Eye (tissue), 1 donor: ENCODE results near the gene C5orf46.
"Not testable (repeated sequence)": the region's sequence is repeated elsewhere in the genome, so short reads cannot be mapped to it uniquely, and the experiment has no call there.

Experiments
- DNase-seq: peaks from one replicate; pipeline ENCODE4 v3.0.0-alpha.2; 2015

The C5orf46 gene

GRCh38 chr5:147892696-147893296 lies 13.5 kb downstream of the C5orf46 start:
- DNase-seq: no peak

- DNase-seq: no peak
These were observed 18.4 kb downstream of the C5orf46 start for GRCh38 chr5:147887930-147888329.

GRCh38 chr5:147887026-147887627 lies 19.2 kb downstream of the C5orf46 start:
- DNase-seq: peak; percentile 30

GRCh38 chr5:147882586-147883313 lies 23.6 kb downstream of the C5orf46 start:
- DNase-seq: no peak

GRCh38 chr5:147880487-147880886 lies 25.9 kb downstream of the C5orf46 start:
- no peak for DNase-seq

- no peak for DNase-seq
These were observed 26.6 kb downstream of the C5orf46 start for GRCh38 chr5:147879784-147880183.

- DNase-seq: no peak
These were observed 28.1 kb downstream of the C5orf46 start, which contains the start of gene SCGB3A2 for GRCh38 chr5:147878066-147878759. SCGB3A2 (plus strand) TSS chr5:147878711; CDS start chr5:147878804, 93 bp downstream.

- DNase-seq: no peak
These were observed 29.7 kb downstream of the C5orf46 start for GRCh38 chr5:147876626-147877025.

- DNase-seq: no peak
These were observed 30.2 kb downstream of the C5orf46 start for GRCh38 chr5:147876141-147876540.

- DNase-seq: no peak
These were observed 31.4 kb downstream of the C5orf46 start for GRCh38 chr5:147874910-147875367.

GRCh38 chr5:147874118-147874875 lies 32.0 kb downstream of the C5orf46 start:
- not testable (repeated sequence) for DNase-seq

- DNase-seq: not testable (repeated sequence)
These were observed 33.4 kb downstream of the C5orf46 start for GRCh38 chr5:147872744-147873435.

GRCh38 chr5:147871980-147872549 lies 34.3 kb downstream of the C5orf46 start:
- not testable (repeated sequence) for DNase-seq

- DNase-seq: not testable (repeated sequence)
These were observed 36.4 kb downstream of the C5orf46 start for GRCh38 chr5:147869892-147870291.

GRCh38 chr5:147869112-147869511 lies 37.2 kb downstream of the C5orf46 start:
- DNase-seq: no peak

GRCh38 chr5:147863454-147864158 lies 42.7 kb downstream of the C5orf46 start:
- DNase-seq: no peak

- DNase-seq: no peak
These were observed 45.7 kb downstream of the C5orf46 start for GRCh38 chr5:147860641-147861025.

- no peak for DNase-seq
These were observed 46.2 kb downstream of the C5orf46 start for GRCh38 chr5:147859962-147860640.

GRCh38 chr5:147858565-147858964 lies 47.8 kb downstream of the C5orf46 start:
- no peak for DNase-seq
